HL-60 (cell line): ENCODE measurements around the gene MCCC2.

Experiments used
- GABPA ChIP-seq: IDR thresholded peaks from 2 replicates; pipeline ENCODE4 v1.6.1; 2012; ENCODE audit warnings: low read depth
- POLR2AphosphoS5 ChIP-seq: IDR thresholded peaks from 2 replicates; pipeline ENCODE4 v1.6.1; 2012; ENCODE audit warnings: low read depth
- SPI1 ChIP-seq: IDR thresholded peaks from 2 replicates; pipeline ENCODE4 v1.6.1; 2012; ENCODE audit warnings: low read depth, mild to moderate bottlenecking, borderline replicate concordance
- TF ChIP-seq, protein P1 (sequence below): IDR thresholded peaks from one replicate; pipeline ENCODE4 v1.5.1; 2011; ENCODE audit warnings: low read length, control low read depth, inconsistent platforms; ENCODE audit not compliant: insufficient read depth
- TF ChIP-seq, protein P2 (sequence below): IDR thresholded peaks from 2 replicates; pipeline ENCODE4 v1.6.1; 2012; ENCODE audit warnings: low read depth; ENCODE audit not compliant: insufficient replicate concordance

DNA sequence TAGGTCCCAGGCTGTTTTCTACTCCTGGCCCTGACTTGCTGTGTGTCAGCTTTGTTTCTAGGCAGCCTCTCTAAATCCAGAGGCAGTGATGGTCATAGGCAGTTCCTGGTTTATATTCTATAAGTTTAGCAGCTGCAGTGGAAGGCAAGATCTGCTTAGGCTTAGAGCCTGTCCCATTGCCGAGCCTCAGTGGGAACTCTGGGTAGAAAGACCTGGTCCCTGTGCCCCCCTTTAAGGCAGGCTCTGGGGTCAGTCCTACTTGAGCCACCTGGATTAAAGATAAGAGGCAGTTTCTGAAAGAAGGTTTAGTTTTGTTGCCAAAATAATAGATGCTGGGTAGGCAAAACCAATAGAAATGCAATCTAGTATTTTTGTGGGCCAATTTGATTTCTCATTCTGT lies 13.6 kb downstream of the MCCC2 start:
- TF ChIP-seq, protein P1, sequence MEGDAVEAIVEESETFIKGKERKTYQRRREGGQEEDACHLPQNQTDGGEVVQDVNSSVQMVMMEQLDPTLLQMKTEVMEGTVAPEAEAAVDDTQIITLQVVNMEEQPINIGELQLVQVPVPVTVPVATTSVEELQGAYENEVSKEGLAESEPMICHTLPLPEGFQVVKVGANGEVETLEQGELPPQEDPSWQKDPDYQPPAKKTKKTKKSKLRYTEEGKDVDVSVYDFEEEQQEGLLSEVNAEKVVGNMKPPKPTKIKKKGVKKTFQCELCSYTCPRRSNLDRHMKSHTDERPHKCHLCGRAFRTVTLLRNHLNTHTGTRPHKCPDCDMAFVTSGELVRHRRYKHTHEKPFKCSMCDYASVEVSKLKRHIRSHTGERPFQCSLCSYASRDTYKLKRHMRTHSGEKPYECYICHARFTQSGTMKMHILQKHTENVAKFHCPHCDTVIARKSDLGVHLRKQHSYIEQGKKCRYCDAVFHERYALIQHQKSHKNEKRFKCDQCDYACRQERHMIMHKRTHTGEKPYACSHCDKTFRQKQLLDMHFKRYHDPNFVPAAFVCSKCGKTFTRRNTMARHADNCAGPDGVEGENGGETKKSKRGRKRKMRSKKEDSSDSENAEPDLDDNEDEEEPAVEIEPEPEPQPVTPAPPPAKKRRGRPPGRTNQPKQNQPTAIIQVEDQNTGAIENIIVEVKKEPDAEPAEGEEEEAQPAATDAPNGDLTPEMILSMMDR: no peak
- TF ChIP-seq, protein P2, sequence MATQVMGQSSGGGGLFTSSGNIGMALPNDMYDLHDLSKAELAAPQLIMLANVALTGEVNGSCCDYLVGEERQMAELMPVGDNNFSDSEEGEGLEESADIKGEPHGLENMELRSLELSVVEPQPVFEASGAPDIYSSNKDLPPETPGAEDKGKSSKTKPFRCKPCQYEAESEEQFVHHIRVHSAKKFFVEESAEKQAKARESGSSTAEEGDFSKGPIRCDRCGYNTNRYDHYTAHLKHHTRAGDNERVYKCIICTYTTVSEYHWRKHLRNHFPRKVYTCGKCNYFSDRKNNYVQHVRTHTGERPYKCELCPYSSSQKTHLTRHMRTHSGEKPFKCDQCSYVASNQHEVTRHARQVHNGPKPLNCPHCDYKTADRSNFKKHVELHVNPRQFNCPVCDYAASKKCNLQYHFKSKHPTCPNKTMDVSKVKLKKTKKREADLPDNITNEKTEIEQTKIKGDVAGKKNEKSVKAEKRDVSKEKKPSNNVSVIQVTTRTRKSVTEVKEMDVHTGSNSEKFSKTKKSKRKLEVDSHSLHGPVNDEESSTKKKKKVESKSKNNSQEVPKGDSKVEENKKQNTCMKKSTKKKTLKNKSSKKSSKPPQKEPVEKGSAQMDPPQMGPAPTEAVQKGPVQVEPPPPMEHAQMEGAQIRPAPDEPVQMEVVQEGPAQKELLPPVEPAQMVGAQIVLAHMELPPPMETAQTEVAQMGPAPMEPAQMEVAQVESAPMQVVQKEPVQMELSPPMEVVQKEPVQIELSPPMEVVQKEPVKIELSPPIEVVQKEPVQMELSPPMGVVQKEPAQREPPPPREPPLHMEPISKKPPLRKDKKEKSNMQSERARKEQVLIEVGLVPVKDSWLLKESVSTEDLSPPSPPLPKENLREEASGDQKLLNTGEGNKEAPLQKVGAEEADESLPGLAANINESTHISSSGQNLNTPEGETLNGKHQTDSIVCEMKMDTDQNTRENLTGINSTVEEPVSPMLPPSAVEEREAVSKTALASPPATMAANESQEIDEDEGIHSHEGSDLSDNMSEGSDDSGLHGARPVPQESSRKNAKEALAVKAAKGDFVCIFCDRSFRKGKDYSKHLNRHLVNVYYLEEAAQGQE: no peak
- no peak for TF ChIP-seq POLR2AphosphoS5
- TF ChIP-seq GABPA: no peak
- TF ChIP-seq SPI1: no peak
